ENCODE measurements around the gene RDH13.
A peak's percentile ranks its signal among the peaks of the same experiment; 100 is the strongest.
"Not testable (repeated sequence)": the region's sequence is repeated elsewhere in the genome, so short reads cannot be mapped to it uniquely, and the experiment has no call there.

The RDH13 gene, protein sequence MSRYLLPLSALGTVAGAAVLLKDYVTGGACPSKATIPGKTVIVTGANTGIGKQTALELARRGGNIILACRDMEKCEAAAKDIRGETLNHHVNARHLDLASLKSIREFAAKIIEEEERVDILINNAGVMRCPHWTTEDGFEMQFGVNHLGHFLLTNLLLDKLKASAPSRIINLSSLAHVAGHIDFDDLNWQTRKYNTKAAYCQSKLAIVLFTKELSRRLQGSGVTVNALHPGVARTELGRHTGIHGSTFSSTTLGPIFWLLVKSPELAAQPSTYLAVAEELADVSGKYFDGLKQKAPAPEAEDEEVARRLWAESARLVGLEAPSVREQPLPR

DNA sequence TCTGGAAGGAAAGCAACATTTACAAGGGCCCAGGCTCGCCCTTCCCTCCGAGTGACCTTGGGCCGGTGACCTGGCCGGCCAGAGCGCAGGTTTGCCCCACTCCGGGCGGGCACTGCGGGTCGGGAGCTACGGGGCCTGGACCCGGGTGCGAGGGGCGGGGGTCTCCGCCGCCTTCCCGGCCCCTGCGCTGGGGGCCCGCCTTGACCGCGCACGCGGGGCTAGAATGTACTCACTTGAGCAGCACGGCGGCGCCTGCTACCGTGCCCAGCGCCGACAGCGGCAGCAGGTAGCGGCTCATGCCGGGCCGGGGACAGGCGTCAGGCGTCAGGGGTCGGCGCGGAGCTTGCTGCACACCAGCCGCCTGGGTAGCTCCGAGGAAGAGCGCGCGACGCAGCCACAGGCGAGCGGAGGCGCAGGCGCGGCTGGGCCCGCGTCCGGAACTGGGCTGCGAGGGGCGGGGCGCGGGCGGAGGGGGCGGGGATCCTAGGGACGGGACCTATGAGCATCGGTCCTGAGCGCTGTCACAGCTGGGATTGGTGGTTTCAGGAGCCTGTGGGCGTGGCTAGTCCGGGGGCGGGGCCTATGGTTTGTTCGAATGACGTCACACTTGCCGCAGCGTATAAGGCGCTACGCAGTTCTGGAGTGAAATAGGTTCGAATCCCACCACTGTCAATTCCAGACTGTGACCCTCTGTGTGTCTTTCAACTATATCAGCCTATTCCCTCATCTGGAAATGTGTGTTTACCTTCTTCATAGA lies at the start of gene RDH13:
RDH13 (minus strand) TSS at position 414 of the 757 bp plus-strand sequence; CDS start at position 298, 116 bp downstream.
- peak; percentile 94 to 98 for DNase-seq (ENCODE audit: low read depth in 2 of 2)

DNA sequence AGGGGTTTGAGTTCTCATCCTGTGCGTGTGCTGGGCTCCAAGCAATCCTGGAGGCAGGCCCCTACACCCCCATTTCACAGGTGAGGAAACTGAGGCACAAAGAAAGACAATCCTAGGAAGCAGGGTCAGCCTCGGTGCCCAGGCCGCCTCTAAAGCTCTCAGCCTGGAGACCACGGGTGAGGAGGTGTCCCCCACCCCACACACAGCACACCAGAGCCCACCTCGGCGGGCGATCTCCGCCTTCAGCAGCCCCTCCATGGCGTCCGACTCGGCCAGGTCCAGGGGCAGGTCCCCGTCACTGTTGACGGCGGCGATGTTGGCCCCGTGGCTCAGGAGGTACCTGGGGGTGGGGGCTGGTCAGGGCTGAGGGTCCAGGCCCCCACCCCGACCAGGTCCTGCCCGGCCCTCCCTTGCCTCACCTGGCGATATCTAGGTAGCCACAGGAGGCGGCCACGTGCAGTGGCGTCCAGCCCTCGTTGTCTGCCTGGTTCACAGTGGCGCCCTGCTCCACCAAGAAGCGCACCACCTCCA lies 49.4 kb upstream of the RDH13 start:
- no peak for DNase-seq (ENCODE audit: low read depth in 2 of 2)

DNA sequence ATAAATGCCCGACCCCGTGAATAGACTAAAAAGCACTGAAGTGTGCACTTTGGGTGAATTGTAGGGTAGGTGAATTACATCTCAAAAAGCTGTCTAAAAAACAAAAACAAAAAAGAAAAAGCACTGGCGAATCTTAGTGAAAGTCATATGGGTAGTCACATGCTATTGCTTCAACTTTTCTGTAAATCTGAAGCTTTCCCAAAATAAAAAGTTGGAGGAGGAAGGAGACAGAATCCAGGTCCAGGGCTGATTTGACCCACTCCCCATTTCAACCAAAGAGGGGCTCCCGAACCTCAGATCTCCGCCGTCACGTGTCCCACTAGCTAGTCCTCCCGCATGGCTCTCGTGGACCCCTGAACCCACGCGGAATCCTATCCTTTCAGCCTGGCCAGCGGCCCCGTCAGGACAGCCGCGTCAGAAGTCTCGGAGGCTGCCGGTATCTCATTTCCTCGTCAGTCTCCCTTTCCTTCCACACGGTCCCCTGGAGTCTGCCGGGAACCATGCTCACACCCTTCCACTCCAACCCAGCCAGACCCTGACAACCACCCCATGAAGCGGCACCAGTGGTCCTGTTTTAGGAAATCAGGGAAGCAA lies 48.4 kb upstream of the RDH13 start:
- no peak for DNase-seq (ENCODE audit: low read depth in 2 of 2)

DNA sequence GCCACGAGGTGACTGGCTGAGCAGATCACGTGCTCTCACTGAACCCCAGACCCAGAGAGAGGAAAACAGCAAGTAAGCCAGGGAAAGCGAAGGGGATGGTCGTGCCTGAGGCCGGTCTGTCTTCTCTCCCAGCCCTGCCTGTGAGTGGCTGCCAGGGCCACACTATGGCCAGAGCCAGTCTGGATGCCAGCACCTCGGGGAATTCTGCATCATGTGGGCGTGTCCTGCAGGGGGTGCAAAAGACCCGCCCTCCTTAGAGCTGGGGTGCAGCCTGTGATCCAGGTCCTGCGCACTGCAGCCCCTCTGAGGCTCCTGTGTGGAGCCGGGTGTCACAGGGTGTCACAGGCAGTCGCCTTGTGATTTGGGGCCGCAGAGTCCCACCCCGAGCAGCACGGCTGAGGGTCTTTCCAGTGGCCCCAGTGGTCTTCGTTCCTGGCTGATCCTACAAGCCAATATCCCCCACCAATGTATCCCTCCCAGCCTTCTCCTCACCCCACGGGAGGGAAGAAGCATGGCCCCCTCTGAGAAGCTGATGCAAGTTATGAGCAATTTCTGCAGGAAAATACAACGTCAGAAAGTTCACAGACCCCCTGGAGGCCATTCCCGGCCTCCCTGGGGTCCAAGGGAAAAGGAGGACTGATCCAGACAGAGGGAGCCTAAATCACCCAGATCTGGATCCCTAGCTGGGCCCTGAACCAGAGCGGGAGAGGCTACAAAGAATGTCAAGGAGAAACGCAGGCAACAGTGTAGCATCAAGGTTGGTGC lies 46.8 kb upstream of the RDH13 start:
- no peak for DNase-seq (ENCODE audit: low read depth in 2 of 2)

DNA sequence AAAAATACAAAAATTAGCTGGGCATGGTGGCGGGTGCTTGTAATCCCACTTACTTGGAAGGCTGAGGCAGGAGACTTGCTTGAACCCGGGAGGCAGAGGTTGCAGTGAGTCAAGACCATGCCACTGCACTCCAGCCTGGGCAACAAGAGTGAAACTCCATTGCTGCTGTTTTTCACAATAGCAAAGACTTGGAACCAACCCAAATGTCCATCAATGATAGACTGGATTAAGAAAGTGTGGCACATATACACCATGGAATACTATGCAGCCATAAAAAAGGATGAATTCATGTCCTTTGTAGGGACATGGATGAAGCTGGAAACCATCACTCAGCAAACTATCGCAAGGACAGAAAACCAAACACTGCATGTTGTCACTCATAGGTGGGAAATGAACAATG lies 44.3 kb upstream of the RDH13 start:
- DNase-seq (ENCODE audit: low read depth in 2 of 2) = not testable (repeated sequence)

DNA sequence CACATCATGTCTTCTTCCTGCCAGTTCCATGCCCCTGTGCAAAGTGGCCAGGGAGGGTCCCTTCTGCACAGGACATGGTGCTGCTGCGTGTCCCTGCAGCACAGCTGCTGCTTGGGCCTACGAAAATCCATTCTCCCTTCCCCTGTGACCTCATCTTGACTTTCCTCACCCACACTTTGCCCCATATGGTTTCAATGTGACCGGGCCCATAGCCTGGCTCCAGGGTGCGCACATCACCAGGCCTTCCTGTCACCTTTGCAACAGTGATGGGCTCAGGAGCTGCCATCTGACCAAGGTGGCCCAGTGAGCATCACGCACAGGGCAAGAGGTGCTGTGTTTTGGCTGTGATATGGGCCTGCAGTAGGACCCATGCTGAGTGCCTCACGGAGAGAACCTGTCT lies 43.6 kb upstream of the RDH13 start:
- DNase-seq (ENCODE audit: low read depth in 2 of 2) = no peak

DNA sequence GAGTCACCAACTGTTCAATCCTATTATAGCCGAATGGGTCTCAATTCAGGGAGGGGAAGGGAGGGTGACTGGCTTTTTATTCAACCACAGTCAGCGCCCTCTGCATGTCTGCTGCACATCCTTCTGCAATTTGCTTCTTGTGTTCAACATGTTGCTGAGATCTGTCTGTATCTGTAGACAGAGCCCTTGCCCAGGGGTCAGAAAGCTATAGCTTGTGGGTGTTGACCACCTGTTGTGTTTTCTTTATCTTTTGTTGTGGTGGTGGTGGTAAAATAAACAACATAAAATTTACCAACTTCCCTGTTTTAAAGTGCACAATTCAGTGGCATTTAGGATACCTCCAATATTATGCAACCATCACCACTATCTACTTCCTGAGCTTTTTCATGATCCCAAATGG lies 42.3 kb upstream of the RDH13 start:
- no peak for DNase-seq (ENCODE audit: low read depth in 2 of 2)

DNA sequence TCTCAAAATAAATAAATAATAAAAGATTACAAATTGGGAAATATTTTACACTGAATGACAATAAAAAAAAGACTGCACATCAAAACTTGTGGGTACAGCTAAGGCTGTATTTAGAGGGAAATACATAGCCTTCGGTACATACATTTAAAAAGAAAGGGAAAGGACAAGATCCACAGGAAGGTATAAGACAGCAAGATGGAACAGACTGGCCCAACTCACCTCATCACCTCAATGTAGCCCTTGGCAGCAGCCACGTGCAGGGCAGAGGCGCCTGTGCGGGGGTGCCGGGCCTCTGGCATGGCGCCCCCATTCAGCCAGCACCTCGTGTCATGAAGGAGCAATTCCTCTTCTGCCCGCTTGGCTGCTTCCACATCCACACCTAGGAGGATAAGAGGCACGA lies 40.2 kb upstream of the RDH13 start:
- DNase-seq (ENCODE audit: low read depth in 2 of 2) = no peak

DNA sequence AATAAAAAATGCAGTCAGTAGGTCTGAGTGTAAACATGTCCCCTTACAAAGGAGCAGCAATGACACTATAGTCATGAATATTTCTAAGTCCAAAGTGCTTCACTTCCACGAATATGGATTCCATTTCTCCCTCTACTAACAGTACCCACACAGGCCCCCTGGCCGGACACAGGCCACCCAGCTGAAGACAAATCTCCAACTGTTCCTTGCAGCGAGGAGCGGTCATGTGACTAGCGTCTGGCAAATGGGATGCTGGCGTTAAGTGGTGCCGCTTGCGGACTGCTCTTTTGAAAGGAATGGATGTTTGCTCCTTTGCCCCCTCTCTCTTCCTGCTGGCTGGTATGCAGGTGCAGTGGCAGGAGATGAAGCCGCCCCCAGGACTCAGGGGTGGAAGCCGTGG lies 38.3 kb upstream of the RDH13 start:
- no peak for DNase-seq (ENCODE audit: low read depth in 2 of 2)

DNA sequence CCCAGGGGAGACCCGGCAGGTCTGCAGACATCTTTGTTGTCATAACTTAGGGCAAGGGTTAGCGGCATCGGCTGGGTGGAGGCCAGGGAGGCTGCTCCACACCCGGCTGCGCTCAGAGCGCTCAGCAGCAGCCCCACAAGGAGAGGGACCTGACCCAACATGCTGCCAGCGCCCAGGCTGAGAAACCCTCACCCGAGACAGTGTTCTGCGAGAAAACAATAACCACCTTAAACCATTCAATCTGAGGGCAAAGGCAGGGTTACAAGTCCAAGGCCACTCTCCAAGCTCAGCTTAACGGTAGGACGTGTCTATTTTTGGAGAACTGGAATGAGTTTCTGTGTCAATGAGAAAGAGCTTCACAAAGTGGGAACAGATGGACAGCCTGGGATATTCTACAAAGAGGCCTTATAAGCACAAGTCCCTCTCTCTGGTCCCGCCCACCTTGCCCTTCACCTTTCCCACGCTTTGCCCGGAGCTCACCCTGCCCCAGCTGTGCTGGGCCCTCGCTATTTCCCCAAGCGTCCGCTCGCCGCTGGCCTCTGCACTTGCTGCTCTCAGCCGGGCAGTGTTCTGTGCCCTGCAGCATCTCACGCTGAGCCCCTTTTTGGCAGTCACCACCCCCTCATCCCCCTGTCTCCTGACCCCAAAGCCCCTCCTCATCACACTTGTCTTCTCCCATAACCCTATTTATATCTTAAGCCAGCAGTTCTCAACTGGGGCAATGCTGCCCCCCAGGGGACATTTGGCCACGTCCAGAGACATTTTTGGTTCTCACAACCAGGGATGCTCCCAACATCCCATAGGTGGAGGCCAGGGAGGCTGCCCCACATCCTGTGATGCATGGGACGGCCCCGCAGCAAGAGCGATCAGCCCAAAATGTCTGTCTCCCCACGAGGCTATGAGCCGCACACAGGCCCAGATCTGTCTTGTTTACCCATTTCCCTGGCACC lies 36.9 kb upstream of the RDH13 start:
- no peak for DNase-seq (ENCODE audit: low read depth in 2 of 2)

DNA sequence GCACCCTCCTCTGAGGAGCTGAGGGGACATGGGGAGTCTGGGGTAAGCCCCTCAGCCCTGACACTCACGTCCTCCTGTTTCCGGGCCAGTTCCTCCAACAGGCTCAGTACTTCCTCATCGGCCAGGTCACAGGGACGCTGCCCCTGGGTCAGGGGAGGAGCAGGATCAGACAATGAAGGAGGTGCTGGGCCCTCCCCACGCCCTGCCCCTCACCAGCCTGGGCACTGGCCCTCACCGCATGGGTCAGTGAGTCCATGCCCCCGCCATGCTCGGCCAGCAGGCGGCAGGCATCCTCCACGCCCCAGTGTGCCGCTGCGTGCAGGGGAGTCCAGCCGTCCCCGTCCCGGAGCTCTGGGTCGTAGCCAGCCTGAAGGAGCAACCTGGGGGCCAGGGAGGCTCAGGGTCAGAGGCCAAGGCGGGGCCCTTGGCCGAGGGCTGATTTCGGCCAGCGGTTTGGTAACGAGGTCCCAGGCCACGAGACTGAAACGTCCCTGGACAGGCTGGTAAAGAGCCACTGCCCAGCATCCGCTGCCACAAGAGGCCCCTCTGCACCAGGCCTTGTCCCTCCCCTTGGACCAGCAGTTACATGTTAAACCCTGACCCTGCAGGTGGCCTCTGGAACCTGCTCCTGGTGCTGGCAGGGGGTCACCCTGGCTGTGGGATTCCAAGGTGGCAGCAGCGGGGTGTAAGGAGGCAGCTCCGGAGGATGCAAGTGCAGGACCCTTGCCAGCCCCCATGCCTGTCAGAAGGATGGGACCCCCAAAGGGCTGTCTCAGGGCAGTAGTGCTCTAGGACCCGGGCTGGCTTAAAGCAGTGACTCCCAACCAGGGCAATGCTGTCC lies 36.0 kb upstream of the RDH13 start:
- no peak for DNase-seq (ENCODE audit: low read depth in 2 of 2)

DNA sequence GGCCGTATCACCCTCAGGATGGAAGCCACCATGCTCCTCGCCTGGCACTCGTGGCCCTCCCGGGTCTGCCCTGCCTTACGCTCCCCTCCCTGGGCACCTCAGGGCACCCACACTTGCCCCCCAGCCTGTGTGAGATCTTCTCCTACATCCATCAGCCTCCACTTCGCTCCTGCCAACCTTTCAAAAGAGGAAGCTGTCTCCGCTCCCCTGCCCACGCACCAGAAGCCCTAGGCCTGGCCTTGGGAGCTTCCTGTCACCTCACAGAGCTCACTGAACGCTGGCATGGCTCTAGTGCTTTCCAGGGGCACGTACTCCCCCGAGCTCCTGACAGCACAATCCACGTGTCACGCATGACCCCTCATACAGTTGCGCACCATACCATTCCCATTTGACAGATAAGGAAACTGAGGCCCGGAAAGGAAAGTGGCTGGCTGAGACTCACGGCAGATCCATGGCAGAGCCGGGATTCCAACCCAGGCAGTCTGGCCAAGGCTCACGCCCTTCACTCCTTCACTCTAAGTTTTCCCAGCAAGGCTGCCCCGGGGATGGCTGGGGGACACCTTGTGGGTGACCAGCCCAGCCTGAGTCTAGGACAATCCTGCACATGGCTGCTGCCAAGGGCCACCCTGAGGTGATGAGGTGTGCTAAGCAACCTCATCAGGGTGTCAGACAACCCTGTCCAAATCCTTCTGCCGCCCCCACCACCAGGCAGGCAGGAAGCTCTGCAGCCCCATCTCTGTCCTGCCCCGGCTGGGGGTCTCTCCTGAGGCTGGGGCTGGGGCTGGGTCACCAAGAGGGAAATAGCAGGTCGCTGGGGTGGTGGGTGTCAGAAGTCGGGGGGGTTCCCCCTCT lies 35.1 kb upstream of the RDH13 start:
- DNase-seq (ENCODE audit: low read depth in 2 of 2) = no peak

DNA sequence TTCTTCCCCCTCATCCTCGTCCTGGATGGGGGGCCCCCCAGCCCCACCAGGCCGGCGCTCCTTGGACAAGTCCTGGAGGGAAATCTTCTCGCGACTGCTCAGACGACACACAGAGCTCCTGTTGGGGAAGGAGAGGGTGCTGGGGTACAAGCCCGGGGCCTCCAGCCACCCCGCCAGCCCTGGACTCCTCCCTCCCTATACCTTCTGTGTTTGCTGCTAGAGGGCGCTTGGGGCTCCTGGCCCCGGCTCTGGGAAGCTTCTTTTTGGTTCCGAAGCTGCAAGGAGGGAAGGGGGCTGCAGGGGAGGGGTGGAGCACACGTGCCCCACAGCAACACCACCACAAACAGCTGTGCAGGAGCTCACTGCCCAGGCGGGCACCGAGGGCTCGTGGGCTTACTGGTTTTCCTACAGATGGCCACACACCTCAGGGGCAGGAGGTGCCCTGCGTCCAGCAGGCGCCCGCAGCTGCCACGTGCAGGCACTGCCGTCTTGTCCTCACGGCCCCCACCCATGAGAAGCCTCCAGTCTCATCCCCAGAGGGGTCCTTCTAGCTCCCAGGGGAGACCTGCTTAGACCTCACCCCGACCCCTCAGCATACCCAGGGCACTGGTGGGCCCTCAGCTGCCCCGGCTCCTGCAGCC lies 33.2 kb upstream of the RDH13 start:
- no peak for DNase-seq (ENCODE audit: low read depth in 2 of 2)

DNA sequence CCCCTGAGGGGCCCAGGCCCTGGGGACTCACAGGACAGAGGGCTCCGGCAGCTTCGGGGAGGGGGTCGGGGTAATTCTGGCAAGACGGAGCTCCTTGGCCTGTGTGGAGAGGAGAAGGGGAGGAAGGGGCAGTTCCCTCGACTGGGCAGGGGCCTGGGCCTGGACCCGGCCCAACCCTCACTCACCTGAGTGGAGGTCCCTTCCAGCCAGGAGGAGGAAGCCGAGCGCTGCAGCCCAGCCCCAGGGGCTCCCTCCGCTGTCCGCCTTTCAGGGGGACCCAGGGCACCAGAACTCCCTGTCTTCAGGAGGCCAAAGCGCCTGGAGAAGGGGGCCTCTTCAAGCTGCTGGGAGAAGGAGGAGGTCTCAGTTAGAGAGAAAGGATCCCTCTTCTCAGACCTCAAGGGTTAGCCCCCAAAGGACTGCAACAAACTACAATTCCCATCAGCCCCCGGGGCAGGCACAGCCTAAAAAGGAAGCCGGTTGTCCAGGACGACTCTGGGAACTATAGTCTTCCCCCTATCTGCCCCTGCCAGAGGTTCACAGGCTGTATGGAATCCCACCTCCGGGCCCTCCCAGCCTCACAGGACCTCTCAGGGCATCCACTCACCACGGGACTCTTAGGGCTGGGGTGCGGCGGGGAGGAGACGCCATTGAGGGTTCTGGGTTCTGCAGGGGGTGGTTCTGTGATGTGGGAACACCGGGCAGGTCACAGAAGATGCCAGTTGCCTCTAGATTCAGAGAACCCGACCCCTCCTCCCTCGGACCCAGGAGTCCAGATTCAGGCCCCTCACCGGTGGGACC lies 32.5 kb upstream of the RDH13 start:
- no peak for DNase-seq (ENCODE audit: low read depth in 2 of 2)

DNA sequence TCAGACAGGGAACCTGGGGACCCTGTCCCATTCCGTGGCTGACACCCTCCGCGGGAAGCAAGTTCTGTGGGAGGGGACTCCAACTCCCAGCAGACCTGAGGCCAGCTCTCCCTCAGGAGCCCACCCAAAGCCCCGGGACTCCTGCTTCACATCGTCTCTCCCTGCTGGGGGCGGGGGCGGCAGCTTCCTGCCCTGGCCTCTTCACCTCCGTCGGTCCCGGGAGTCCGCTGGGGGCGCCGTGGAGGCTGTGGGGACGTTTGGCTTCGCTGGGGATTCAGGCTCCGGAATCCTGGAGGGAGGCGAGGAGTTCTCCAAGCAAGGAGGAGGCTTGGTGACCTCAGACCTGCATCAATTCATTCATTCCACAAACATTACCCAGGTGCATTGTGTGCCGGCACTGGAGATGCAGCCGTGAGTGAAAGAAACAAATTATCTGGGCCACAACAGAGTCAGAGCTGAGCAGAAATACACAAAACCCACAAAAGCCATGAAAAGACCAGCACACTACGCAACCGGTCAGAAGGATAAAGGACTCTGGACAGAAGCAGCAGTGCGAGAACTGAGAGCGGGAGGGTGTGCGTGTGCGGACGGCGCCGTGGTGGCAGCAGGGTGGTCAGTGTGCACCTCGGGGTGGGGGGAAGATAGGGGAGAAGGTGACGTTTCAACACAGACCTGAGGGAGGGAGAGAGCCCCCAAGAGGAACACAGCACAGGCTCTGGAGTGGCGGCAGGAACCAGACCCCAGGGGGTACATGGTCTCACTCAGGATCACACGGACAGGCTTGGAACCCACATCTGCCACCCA lies 31.7 kb upstream of the RDH13 start:
- DNase-seq (ENCODE audit: low read depth in 2 of 2) = no peak

DNA sequence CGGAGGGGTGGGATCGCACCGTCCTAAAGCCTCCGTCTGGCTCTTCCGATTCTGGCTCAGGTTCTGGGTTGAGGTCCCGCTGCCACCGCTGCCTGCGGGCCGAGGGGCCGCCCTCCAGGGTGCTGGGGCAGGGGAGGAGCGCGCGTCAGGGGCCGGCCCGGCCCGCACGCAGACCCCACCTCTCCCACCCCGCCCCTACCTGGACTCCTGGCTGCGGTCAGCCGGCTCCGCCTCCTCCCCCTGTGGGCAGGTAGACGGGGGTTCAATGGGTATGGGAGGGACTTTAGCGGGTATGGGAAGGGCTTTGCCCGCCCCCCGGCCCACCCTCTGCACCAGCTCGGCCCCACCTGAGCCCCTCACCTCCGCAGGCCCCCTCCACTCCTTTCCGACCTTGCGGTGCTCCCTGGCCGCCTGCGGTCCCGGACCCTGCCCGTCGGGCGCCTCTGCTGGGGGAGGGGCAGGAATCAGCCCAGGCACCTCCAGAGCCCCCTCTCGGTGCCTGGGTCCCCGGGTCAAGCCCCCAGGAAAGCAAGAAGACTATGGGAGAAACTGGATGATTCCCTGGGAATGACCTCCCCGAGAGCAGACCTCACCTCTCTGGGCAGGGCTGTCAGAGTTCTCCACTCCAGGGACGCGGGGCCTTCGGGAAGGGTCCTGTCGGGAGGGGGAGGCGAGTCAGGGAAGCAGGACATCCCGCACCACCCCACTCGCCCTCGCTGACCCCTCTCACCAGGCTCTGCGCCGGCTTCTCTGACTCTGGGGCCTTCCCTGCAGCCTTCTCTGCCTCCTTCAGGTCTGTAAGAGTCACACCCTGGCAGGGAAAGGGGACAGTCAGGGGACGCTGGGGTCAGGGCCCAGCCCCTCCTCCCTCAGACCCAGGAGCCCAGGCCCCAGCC lies 29.7 kb upstream of the RDH13 start:
- no peak for DNase-seq (ENCODE audit: low read depth in 2 of 2)
